ENCODE measurements around the gene PTAFR.
"Not testable (repeated sequence)": the region's sequence is repeated elsewhere in the genome, so short reads cannot be mapped to it uniquely, and the experiment has no call there.

The PTAFR gene

DNA sequence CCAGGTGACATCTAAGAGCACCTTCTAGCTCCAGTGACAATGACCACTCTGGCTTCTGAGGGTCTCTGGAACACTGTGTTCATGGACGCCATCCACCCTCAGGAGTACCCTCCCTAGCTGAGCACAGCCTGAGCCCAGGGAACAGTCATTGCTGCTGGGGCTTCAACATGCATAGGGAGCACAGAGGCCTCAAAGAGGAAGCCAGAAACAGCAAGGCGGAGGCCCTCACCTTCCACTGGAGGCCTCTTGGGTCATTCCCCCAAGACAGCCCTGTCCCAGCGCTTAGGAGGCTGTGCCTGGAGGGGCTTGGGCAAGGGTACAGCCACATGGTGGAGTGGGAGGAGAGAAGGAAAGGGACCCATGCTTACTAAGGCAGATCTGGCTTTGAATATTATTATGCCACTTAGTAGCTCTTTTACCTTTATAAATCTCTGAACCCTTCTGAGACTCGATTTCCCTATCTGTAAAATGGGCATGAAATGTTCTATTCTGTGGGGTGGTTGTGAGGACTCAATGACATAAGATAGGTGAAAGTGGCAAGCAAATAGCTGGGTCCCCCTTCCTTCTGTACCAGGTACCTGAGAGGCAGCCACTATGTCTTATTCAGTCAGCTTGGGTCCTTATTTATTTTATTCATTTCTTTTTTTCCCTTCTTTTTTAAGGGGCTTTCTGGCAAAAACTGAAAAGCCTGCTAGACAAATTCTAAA lies 32.8 kb downstream of the PTAFR start:
- no peak for DNase-seq

DNA sequence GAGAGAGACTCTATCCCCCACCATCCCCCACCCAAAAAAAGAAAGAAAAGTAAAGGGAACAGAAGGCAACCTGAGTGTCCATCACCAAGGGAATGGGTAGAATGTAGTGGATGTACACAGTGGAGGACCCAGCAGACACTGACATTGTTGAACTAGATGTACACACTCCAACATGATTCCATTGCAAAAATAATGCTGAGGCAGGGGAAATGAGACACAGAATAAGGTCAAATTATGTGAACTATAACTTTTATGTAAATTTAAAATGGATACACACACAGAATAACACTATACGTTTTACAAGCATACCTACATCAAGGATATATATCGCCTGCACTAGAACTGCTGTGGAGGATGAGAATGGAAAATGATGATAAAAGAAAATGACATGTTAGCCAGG lies 34.8 kb downstream of the PTAFR start:
- no peak for DNase-seq

DNA sequence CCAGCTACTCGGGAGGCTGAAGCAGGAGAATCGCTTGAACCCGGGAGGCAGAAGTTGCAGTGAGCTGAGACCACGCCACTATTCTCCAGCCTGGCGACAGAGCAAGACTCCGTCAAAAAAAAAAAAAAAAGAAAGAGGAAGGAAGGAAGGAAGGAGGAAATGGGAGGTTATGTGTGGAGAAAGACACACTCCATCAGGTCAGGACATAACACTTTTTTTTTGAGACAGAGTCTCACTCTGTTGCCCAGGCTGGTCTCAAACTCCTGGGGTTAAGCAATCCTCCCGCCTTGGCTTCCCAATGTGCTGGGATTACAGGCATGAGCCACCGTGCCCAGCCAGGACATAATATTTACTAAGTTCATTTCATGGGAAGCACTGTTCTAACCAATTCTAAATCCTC lies 36.6 kb downstream of the PTAFR start:
- DNase-seq, result not testable (repeated sequence)

DNA sequence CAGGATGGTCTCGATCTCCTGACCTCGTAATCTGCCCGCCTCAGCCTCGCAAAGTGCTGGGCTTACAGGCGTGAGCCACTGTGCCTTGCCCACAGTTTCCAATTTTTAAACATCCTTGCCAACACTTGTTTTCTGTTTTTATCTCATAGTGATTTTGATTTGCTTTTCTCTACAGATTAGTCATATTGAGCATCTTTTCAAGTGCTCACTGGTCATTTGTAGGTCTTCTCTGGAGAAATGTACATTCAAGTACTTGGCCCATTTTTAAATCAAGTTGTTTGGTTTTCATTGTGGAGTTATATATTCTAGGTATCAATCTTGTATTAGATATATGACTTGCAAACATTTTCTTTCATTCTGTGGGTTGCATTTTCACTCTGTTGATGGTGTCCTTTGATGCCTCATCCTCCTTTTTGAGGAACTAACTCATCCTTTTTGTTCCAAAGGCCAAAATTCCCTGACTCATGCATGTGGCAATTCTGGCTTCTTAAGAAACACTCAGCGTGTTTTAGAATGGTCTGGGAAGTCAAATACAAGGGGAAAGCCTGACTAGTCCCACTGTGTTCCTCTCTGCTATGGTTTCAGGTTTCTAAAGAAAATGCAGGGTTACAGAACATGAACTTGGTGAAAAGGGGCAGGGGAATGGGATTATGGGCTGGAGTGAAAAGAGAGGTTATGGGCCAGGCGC lies 37.3 kb downstream of the PTAFR start:
- no peak for DNase-seq

DNA sequence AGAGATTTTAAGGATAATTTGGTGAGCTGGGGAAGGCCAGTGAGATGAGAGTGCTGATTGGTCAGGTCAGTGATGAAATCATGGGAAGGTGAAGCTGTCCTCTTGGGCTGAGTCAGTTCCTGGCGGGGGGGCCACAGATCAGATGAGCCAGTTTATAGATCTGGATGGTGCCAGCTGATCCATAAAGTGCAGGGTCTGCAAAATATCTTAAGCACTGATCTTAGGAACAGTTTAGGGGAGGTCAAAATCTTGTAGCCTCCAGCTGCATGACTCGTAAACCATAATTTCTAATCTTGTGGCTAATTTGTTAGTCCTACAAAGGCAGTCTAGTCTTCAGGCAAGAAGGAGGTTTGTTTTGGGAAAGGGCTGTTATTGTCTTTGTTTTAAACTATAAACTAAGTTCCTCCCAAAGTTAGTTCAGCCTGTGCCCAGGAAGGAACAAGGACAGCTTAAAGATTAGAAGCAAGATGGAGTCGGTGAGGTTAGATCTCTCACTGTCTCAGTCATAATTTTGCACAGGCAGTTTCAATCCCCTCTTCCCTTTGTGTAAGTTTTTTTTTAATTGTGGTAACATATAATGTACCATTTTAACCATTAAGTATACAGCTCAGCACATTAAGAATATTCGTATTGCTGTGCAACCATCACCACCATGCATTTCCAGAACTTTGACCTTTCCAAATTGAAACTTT lies 39.4 kb downstream of the PTAFR start:
- DNase-seq, result no peak

DNA sequence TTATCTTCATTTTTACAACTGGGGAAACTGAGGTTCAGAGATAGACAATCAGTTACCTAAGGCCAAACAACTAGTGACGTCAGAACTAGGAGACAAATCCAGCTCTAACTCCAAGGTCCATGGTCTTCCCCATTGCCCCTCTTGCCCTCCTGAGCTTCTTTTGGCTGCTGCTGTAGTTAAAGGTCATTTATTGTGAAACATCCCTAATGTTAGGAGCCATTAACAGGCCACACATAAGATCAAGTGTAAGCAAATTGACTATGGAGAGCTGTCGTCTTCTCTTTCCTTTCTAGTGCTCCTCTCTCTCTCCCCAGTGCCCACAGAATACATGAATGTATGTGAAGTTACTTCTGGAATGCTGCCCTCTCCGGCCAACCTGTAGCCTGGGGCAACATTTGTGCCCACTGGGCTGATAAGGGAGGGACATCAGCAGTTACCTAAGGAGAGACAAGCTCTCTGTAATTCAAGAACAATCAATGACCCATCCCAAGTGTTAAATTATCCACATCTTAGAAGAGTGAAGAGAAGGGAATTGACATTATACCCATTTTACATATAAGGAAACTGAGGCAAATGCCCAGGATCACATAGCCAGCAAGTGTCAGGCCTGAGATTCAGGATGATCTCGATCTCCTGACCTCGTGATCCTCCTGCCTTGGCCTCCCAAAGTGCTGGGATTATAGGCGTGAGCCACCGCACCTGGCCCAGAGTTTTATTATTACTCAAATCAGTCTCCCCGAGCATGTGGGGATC lies 40.1 kb downstream of the PTAFR start:
- no peak for DNase-seq

DNA sequence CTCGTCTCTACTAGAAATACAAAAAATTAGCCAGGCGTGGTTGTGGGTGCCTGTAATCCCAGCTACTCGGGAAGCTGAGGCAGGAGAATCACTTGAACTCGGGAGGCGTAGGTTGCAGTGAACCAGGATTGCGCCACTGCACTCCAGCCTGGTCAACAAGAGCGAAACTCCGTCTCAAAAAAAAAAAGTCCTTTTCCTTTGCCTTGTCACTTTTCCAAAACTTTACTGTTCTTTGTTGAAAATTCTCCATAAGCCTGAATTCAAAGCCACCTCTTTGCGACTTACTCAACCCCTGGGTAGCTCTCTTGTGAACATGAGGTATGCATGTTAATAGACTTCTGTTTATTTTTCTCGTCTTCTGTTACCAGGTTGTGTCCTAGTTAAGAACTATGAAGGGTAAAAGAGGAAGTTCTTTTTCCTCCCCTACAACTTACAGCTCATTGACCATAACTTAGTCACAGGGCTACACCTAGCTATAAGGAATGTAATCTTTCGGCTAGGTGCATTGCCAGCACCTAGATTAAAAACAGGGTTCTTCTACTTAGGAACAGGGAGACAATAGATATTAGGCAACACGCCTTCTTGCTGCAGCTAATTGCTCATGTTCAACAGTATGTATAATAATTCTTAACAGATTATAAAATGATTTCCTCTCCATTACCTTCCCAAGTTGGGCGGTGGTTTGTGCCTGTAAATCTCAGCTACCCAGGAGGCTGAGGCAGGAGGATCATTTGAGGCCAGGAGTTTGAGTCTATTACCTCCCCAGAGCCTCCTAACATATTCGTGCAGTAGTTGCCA lies 40.9 kb downstream of the PTAFR start:
- no peak for DNase-seq

DNA sequence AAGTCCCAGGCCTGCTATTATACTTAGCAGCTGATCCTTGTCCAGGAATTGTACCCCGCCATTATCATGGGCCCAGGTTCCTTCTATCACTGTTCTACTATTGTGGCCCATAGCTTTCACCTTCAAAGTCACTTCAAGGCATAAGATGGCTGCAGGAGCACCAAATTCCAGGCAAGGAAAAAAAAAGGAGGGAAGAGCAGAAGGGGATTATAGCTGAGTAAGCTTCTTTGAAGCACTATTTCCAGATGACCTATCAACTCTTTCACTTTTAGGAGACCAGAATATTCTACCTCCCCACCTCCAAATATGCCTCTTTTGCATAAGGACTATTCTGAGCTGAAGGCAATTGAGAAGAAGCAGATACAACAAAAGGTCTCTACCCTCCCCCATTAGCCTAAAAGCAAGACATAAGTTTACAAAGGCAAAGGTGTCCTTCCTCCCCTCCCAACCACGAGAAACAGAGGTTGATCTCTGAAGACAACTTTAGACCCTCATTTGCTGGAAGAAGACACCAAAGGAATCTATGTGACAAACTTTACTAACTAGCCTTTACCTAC lies 41.8 kb downstream of the PTAFR start:
- DNase-seq, result no peak

DNA sequence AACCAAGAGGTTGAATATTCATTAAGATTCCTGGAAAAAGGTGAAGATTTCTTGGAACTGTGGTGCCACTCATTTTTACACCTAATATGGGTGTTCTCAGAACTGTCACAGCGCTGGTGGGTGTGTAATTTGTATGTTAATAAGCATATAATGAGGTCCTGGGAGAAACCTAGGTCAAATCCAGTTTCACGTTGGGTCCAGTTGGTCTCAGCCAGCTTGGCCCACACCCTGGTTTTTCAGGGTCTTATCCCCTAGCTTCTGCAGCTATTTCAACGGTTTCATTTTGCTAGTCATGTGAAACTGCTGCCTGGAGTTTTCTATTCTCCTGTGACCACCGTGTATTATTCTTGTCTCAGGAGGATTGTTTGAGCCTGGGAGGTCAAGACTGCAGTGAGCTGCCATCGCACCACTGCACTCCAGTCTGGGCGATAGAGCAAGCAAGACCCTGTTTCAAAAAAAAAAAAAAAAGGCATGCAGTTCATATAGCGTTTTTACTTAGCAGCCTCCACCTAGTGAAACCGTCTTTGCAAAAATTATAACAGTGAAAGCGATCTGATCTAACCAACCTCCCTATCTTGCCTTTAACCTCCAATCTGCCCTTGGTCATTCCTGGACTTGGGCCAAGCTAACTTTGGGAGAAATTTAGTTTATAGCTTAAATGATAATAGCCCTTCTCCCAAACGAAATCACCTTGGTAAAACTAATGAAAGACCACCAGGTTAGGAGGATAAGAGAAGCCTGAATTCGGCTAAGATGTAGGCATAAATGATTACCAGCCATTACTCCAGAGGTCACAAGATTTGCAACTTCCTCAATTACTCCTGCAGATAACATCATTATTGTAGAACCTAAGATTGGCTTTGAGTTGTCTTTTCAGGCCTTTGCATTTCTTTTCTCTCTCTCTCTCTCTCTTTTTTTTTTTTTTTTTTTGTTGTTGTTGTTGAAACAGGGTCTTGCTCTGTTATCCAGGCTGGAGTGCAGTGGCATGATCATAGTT lies 44.0 kb downstream of the PTAFR start:
- no peak for DNase-seq

DNA sequence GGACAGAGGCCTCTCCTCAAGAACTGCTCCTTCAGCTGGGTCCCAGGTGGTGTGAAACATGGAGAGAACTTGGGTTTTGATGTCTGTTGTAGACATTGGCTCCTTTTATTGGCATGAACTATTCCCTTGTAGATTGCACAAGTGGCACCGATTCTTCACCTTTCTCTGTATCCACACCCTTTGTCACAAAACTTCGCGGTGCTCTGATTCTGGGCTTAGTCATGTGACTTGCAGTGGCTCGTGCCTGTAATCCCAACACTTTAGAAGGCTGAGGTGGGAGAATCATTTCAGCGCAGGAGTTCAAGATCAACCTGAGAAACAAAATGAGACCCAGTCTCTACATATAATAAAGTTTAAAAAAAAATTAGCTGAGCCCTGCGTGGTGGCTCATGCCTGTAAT lies 45.6 kb downstream of the PTAFR start:
- no peak for DNase-seq

DNA sequence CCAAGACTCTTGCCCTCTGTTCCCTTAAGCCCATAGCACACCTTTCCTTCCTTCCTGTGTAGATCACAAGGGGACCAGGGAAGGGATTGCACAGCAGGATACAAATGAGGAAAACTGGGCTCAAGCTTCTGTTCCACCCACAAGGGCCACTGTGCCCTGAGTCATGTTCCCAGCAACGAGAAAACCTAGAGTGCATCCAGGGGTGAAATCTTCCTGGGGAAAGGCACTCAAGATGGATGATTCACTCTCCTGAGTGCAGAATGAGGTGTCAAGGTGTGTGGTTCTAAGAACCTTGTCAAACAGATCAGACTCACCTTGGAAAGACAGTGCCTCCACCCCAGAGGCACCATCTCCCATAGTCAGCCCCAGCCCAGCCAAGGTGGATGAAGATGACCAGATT lies 47.3 kb downstream of the PTAFR start:
- no peak for DNase-seq

DNA sequence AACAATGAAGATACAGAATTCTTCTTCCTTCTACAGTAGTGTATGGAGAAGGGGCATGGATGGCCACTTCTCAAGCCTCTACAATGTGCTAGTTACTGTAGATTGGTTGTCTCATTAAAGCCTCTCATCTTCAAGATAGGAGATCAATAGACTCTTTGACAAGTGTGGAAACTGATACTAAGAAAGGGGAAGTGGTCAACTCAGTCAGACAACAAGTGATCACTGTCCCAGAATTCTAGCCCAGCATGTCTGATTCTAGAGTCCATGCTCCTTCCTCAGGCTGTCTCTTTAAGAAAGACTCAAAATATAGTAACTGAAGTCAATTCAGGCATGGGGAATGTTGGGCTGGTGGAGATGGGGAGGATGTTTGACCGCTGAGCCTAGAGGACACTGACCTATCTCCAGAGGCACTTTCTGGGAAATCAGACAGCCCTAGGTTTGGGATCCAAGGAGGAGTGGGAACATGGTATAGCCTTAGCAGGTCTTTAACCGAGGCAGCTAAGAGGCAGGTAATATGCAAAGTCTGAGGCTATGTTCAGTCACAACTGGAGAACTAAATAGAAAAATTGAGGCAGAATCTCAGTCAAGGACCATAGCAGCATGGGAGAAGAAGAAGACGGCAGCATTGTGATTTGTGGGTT lies 48.8 kb downstream of the PTAFR start:
- DNase-seq, result no peak

DNA sequence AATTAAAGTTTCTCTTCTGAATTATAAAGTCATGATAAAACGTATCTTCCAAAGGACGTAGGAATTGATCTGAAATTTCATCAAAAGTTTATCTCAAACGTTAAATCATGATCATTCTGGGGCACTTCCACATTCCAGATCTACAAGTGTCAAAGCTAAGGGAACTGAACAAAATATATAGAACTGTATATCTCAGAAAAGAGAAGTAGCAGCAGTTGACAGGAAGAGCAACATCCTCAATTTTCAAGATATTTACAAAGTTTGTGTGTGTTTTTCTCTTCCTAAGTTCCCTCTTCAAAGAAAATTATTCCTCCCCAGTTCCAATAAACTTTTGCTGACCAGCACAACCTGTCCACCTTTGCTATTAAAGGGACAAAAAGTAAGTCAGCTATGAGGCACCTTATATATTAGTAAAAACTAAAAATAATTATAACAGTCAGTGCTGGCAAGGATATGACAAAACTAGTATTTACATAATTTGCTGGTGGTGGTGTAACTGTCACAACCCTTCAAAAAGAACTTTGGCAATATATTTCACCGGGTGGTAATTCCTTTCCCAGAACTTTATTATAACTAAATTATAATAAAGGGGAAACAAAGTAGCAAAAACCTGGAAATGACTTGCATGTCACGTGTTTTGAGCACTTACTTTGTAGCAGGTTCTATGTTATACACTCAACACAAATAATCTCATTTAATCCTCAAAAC lies 49.6 kb downstream of the PTAFR start:
- DNase-seq, result no peak

DNA sequence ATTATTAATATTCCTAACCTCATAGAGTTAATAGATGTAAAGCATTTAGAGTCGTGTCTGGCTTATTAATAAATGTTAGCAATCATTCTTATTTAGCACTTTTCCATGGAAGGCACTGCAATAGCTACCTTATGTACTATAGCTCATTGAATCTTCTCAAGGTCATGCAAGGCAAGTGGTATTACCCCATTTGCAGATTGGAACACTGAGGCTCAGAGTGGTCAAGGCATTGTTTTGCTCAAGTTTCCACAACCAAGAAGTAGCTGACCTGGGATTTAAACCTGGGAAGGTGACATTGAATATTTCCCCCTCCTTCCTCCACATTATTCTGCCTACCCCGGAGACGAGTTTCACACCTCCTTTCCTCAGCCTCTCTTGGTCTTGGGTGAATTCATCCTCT lies 50.3 kb downstream of the PTAFR start:
- DNase-seq, result no peak

DNA sequence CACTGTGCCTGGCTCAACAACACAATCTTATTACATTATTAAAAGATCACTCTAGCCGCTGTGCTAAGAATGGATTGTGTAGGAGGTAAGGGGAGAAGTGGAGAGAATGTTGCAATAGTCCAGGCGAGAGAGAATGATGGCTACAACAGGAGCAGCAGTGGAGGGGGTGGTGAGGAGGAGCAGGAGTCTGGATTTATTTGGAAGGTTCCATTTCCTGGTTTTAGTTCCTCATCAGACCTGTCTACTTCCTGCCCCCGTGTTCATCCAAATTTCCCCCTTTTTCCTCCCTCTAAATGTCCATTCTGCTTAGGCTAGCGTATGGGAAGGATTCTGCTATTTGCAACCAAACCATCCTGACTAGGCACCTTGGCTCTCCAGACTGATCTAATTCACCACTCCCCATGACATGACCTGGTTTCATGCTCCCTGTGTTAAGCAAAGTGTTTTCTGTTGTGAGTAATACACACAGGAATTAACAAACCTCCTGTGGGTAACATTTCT lies 53.0 kb downstream of the PTAFR start:
- DNase-seq, result no peak

DNA sequence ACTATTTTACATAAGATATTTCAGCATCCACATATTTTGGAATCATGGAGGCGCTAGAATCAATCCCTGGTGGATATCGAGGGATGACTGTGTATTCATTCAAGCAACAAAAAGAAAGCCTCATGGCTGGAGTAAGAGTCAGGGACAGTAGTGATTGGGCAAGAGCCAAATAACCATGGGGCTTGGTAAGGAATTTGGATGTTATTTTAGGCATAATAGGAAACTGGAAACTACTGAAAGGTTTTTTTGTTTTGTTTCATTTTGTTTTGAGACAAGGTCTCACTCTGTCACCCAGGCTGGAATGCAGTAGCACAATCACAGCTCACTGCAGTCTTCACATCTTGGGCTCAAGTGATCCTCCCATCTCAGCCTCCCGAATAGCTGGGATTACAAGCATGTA lies 54.3 kb downstream of the PTAFR start:
- DNase-seq, result no peak

DNA sequence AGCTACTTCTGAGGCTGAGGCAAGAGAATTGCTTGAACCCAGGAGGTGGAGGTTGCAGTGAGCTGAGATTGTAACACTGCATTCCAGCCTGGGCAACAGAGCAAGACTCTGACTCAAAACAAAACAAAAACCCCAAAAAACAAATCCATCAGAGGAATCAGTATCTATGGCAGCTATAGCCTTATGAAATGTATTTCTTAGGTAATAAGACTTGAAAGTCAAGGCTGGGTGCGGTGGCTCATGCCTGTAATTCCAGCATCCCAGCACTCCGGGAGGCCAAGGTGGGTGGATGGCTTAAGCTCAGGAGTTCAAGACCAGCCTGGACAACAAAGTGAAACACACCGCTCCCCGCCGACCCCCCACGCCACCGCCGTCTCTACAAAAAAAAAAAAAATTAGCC lies 56.9 kb downstream of the PTAFR start:
- DNase-seq, result no peak

DNA sequence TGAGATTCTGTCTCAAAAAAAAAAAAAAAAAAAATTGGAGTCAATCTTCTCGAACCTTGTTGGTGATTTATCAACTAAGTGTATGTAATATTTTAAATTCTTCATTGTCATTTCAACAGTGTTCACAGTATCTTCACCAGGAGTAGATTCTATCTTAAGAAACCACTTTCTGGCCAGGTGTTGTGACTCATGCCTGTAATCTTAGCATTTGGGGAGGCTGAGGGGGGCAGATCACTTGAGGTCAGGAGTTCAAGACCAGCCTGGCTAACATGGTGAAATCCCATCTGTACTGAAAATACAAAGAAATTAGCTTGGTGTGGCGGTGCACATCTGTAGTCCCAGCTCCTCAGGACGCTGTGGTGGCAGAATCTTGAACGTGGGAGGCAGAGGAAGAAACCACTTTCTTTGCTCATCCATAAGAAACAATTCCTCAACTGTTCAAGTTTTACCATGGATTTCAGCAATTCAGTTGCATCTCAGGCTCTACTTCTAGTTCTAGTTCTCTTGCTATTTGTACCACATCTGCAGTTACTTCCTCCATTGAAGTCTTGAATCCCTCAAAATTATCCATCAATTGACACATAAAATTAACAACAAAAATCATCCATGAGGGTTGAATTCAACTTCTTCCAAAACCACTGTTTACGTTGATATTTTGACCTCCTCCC lies 57.7 kb downstream of the PTAFR start:
- DNase-seq, result no peak

DNA sequence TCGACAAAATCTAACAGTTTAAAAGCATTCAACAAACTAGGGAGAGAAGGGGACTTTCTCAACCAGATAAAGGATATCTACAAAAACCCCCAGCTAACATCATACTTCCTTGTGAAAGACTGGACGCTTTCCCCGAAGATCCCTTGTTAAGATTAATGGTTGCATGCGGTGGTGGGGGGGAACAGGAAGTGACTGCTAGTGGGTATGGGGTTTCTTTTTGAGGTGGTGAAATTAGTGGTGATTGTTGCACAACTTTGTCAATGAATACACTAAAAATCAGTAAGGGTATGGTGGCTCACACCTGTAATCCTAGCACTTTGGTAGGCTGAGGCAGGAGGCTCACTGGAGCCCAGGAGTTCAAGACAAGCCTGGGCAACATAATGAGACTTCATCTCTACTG lies 61.2 kb downstream of the PTAFR start:
- no peak for DNase-seq

Data from NCI-H774 (cell line).